ENCODE measurements around the gene IL1RAPL2. TPM values are rescaled to one million over a fixed set of nuclear protein-coding genes. Genes with fewer than 3 reads are reported as not detected.

IL1RAPL2 gene
- total and polyA plus RNA-seq, 2 of the 8 experiments (the other 6 are each of a cell fraction or from before 2014, with no cell fraction given), result 0.20 to 1.3 TPM

- Histone ChIP-seq H4K5ac (ENCODE audit: insufficient read length, low read depth, low read length) (no peak overlapping the region), H3K27ac (ENCODE audit: low read depth, low read length) (no peak overlapping the region), H2BK5ac (ENCODE audit: low read depth, low read length) (no peak overlapping the region), H2BK15ac (ENCODE audit: low read length) (no peak overlapping the region), H2BK20ac (ENCODE audit: low read length) (no peak overlapping the region), H3K4me2 (ENCODE audit: insufficient read depth in 1 of 2, low read depth in 2 of 2, low read length in 2 of 2) (no peak overlapping the region), H4K8ac (ENCODE audit: extremely low read depth, insufficient read depth, low read length) (no peak overlapping the region), H3K27me3 (replicated peaks in 1 of 4; ENCODE audit: control insufficient read depth in 3 of 4, extremely low read depth in 1 of 4, insufficient read depth in 3 of 4, low read length in 3 of 4) (no peaks in the 10 kb centered on the region), H4K20me1 (replicated peaks in 1 of 2; ENCODE audit: control insufficient read depth in 1 of 2, insufficient read depth in 2 of 2, low read length in 2 of 2) (no peaks in the 10 kb centered on the region), H2BK12ac (ENCODE audit: low read depth, low read length) (no peak overlapping the region), H3K79me2 (ENCODE audit: control insufficient read depth in 1 of 2, insufficient read depth in 2 of 2, low read length in 2 of 2) (no peaks in the 10 kb centered on the region), H4K91ac (replicated peaks; ENCODE audit: insufficient read length, low read length) (no peak overlapping the region), H2AFZ (ENCODE audit: low read length) (no peak overlapping the region), H3K4me3 (ENCODE audit: extremely low read depth in 1 of 4, insufficient read depth in 2 of 4, low read depth in 3 of 4, low read length in 4 of 4) (no peak overlapping the region), H2AK5ac (ENCODE audit: low read depth, low read length) (no peak overlapping the region), H3K23ac (ENCODE audit: insufficient read length) (no peak overlapping the region), H3K14ac (ENCODE audit: insufficient read length) (no peak overlapping the region), H3K9ac (replicated peaks in 1 of 4; ENCODE audit: extremely low read depth in 1 of 4, low read depth in 3 of 4, low read length in 3 of 4) (no peak overlapping the region), H3K4me1 (replicated peaks in 1 of 4; ENCODE audit: control insufficient read depth in 3 of 4, insufficient read depth in 4 of 4, low read length in 3 of 4) (no peaks in the 10 kb centered on the region), H3K23me2 (ENCODE audit: low read depth, low read length) (no peaks in the 10 kb centered on the region), H3K79me1 (ENCODE audit: low read depth, low read length) (no peaks in the 10 kb centered on the region), H3K36me3 (ENCODE audit: control insufficient read depth in 2 of 4, insufficient read depth in 4 of 4, low read length in 3 of 4) (no peaks in the 10 kb centered on the region), H3K56ac (replicated peaks; ENCODE audit: insufficient read length, low read depth, low read length) (no peak overlapping the region), H3K9me3 (ENCODE audit: insufficient read depth in 2 of 2, low read depth in 1 of 2, low read length in 1 of 2) (no peaks in the 10 kb centered on the region), H2BK120ac (replicated peaks; ENCODE audit: low read depth, low read length) (no peak overlapping the region), H3K4ac (replicated peaks; ENCODE audit: insufficient read length, low read depth, low read length) (no peak overlapping the region), H3K18ac (ENCODE audit: extremely low read depth, low read length) (no peak overlapping the region; the same call in 1 of the 2 replicates)
- FAIRE-seq (no peak), DNase-seq (ENCODE audit: low read depth in 1 of 2, low spot score in 2 of 2) (no peak)
- POLR2A ChIA-PET (ENCODE audit: partially characterized antibody), result no interaction called here
- 79% methylated on average over 3 of the region's 3 CpGs; no CpG with 5 or more reads in 1 of the 2 experiments for WGBS, 2 experiments (ENCODE audit: extremely low coverage in 1 of 2, insufficient coverage in 1 of 2, insufficient read length in 1 of 2, insufficient replicate concordance in 2 of 2, low coverage in 1 of 2, low lambda C conversion rate in 2 of 2, missing lambda C conversion rate in 1 of 2)
- CTCF ChIA-PET (ENCODE audit: partially characterized antibody), result no interaction called here
- no peak for TF ChIP-seq ATF3 (IDR thresholded peaks at IDR 0.05; ENCODE audit: insufficient read depth, low read depth, low read length)
- TF ChIP-seq KDM5A (IDR thresholded peaks at IDR 0.05; ENCODE audit: low read length), result no peak
- no peak for TF ChIP-seq TAF7 (optimal IDR thresholded peaks at IDR 0.05; ENCODE audit: borderline replicate concordance, low read depth, low read length)
- no peak for TF ChIP-seq CTBP2 (IDR thresholded peaks at IDR 0.05; ENCODE audit: borderline replicate concordance, insufficient read depth, insufficient read length, low read length)
- TF ChIP-seq ATF2 (IDR thresholded peaks at IDR 0.05; ENCODE audit: low read length), result no peak
- no peak for TF ChIP-seq E2F6 (IDR thresholded peaks at IDR 0.05)
- TF ChIP-seq MAFK (IDR thresholded peaks at IDR 0.05; ENCODE audit: low read depth, low read length), result no peak
- no peak for TF ChIP-seq FOSL1 (IDR thresholded peaks at IDR 0.05; ENCODE audit: insufficient read depth, low read depth, low read length)
- no peak for TF ChIP-seq JUND (IDR thresholded peaks at IDR 0.05; ENCODE audit: low read length)
Observed at GRCh38 chrX:105618393-105619101, 1052.5 kb downstream of the IL1RAPL2 start.

Data from H1 (cell line).